Lower lobe of right lung (tissue), 2 donors: ENCODE results near the gene CASZ1. TPM values are rescaled to one million over a fixed set of nuclear protein-coding genes. Genes with fewer than 3 reads are reported as not detected.

ENCODE experiments used
- ATAC-seq, 2 donors: fragments of 200-7000 bp; cut with Tn5 transposase; one replicate each; pipeline ENCODE4 v1.9.1; 2020 to 2022; ENCODE audit warnings: mild to moderate bottlenecking in 2 of 2, moderate library complexity in 2 of 2
- DNase-seq: peaks from one replicate; pipeline ENCODE4 v3.0.0-alpha.2; 2020
- H3K27ac ChIP-seq: fragments of 200-600 bp; one replicate; pipeline ENCODE4 v1.8.0; 2022
- H3K27me3 ChIP-seq: fragments of 200-600 bp; one replicate; pipeline ENCODE4 v1.8.0; 2022; ENCODE audit warnings: low read depth
- H3K36me3 ChIP-seq: fragments of 200-600 bp; one replicate; pipeline ENCODE4 v1.8.0; 2022; ENCODE audit warnings: mild to moderate bottlenecking
- H3K4me1 ChIP-seq: fragments of 200-600 bp; one replicate; pipeline ENCODE4 v1.8.0; 2022
- H3K4me3 ChIP-seq: fragments of 200-600 bp; one replicate; pipeline ENCODE4 v1.8.0; 2022; ENCODE audit warnings: mild to moderate bottlenecking
- H3K9me3 ChIP-seq: fragments of 200-600 bp; one replicate; pipeline ENCODE4 v1.8.0; 2022
- intact Hi-C: fragments of 100-400 bp; cut with DNase I; formaldehyde crosslinking; loops from one replicate; pipeline ENCODE4 v1.11.0; 2022
- total RNA-seq: library from RNA; stranded (reverse); fragmentation: NEBNext Ultra II Directional; extraction: Animal tissue kit (Norgen Biotek cat#: 25700); gene quantifications from one replicate; pipeline ENCODE4 v1.2.1, GENCODE V29; 2021
- TF ChIP-seq, protein P1 (sequence below): fragments of 200-600 bp; IDR thresholded peaks from one replicate; pipeline ENCODE4 v1.8.0; 2022; ENCODE audit warnings: antibody characterized with exemption, mild to moderate bottlenecking
- donor health status: DM: no; HTN: yes; CAD: no; lungs with severe emphysema.

Gene CASZ1
- total RNA-seq, 1 donor from 2014 or later = 47.5 TPM

GRCh38 chr1:10671090-10671489 lies 125.4 kb downstream of the CASZ1 start:
- Histone ChIP-seq H3K4me3 (no peak overlapping the region), H3K27me3 (no peaks in the 10 kb centered on the region), H3K4me1 (peaks cover 78% of the 10 kb centered on the region), H3K36me3 (no peaks in the 10 kb centered on the region), H3K27ac (peak overlapping the region; percentile 64), H3K9me3 (no peaks in the 10 kb centered on the region)
- intact Hi-C loops = no loop called here
- TF ChIP-seq, protein P1, sequence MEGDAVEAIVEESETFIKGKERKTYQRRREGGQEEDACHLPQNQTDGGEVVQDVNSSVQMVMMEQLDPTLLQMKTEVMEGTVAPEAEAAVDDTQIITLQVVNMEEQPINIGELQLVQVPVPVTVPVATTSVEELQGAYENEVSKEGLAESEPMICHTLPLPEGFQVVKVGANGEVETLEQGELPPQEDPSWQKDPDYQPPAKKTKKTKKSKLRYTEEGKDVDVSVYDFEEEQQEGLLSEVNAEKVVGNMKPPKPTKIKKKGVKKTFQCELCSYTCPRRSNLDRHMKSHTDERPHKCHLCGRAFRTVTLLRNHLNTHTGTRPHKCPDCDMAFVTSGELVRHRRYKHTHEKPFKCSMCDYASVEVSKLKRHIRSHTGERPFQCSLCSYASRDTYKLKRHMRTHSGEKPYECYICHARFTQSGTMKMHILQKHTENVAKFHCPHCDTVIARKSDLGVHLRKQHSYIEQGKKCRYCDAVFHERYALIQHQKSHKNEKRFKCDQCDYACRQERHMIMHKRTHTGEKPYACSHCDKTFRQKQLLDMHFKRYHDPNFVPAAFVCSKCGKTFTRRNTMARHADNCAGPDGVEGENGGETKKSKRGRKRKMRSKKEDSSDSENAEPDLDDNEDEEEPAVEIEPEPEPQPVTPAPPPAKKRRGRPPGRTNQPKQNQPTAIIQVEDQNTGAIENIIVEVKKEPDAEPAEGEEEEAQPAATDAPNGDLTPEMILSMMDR = no peak
- DNase-seq (no peak), ATAC-seq (no peak)

DNA sequence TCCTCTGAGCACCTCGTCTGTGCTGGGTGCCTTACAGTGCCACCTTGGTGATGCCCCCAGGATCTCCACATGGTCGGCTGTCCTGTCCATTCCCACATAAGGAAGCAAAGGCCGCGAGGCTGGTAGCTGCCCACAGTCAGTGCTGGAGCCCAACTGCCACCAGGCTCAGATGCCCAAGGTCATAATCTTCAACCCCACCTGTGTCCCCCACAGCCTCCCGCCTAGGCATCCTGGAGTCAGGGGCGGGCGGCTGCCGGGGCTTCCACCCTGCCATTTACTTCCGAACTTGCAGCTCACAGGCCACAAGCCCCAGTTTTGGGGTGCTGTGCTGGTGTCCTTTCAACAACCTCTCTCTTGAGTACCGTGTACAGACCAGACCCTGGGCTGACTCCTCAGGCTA lies 126.3 kb downstream of the CASZ1 start:
- intact Hi-C loops = no loop called here
- DNase-seq (no peak), ATAC-seq (no peak)
- no peak overlapping the region for H3K4me3 ChIP-seq
- H3K36me3 ChIP-seq = peaks cover 2% of the 10 kb centered on the region
- no peaks in the 10 kb centered on the region for H3K9me3 ChIP-seq
- H3K4me1 ChIP-seq = peaks cover 78% of the 10 kb centered on the region
- H3K27me3 ChIP-seq = no peaks in the 10 kb centered on the region
- TF ChIP-seq, protein P1 = no peak
- peak overlapping the region; percentile 86 for H3K27ac ChIP-seq

DNA sequence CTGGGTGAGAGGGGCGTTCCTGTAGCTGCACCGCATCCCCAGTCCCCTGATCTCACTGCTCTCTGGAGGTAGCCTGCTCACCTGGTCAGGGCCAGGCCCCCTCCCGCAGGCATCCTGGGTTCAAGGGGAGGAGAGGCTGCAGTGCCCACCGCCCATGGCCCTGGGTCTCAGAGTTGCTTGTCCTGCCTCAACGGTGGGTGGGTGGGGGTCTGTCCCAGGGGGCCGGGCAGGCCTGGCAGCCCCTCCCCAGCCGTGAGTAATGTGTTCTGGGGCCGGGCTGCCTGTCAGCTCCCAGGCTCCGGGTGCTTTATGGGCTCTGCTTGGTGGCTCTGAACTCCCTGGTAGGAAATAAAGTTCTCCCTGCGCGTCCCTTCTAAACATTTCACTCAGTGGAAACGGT lies 126.9 kb downstream of the CASZ1 start:
- DNase-seq = no peak
- peak overlapping the region; percentile 86 for H3K27ac ChIP-seq
- TF ChIP-seq, protein P1 = no peak
- intact Hi-C loops = no loop called here
- no peak for ATAC-seq
- no peak overlapping the region for H3K4me3 ChIP-seq
- peaks cover 8% of the 10 kb centered on the region for H3K36me3 ChIP-seq
- H3K27me3 ChIP-seq = no peaks in the 10 kb centered on the region
- H3K4me1 ChIP-seq = peaks cover 78% of the 10 kb centered on the region
- no peaks in the 10 kb centered on the region for H3K9me3 ChIP-seq

GRCh38 chr1:10667861-10668761 lies 128.3 kb downstream of the CASZ1 start:
- Histone ChIP-seq H3K27me3 (no peaks in the 10 kb centered on the region), H3K27ac (peak overlapping the region; percentile 86), H3K4me1 (peaks cover 81% of the 10 kb centered on the region), H3K4me3 (peak overlapping the region; percentile 8), H3K36me3 (peaks cover 17% of the 10 kb centered on the region), H3K9me3 (no peaks in the 10 kb centered on the region)
- intact Hi-C loops = no loop called here
- ATAC-seq (peak; percentile 4 to 15), DNase-seq (no peak)
- TF ChIP-seq, protein P1 = no peak

DNA sequence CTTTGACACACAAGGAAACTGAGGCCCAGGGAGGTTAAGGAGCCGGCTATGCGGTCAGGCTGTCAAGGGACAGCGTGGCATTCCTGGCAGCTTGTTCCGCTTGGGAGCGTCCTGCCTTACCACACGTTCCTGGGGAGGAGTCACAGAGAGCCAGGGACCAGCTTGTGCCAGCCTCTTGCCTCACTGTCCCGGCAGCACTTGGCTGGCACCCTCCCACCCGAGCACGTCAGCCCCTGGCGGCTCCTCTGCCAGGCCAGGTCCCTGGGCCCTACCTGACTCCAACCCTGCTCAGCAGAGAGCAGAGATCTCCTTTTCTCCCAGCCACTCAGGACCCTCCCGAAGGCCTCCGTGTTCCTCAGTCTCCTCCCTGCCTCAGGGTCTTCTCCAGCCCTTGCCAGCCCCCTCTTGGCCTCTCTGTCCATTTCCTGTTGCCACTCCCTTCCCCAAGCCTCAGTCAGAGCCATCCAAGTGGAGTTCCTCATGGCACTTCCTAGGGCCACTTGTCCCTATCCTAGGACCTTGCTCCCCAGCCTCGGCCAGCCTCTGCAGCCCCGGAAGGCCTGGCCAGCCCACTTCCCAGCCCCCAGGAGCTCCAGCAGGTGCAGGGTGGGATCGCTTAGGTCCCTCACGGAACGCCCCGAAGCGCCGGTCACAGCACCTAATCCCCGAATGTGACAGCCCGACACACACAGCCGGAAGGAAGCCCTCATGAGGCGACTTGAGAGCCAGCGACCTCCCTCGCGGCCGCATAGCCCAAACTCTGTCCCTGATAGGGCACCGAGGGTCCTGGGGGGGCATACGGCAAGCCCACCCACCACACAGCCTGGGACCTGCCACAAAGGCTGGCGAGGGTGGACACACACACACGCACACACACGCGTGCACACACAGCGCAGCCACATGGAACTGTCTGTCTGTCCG lies 130.3 kb downstream of the CASZ1 start:
- peaks cover 75% of the 10 kb centered on the region for H3K4me1 ChIP-seq
- intact Hi-C loops = no loop called here
- ATAC-seq = peak; percentile 87 to 90

More for the DNA sequence above, 130.3 kb downstream of the CASZ1 start:
- peak; percentile 92 for DNase-seq
- Histone ChIP-seq H3K27me3 (no peaks in the 10 kb centered on the region), H3K4me3 (peak overlapping the region; percentile 14), H3K27ac (peak overlapping the region; percentile 86), H3K36me3 (peaks cover 17% of the 10 kb centered on the region), H3K9me3 (no peaks in the 10 kb centered on the region)
- TF ChIP-seq, protein P1 = no peak
